LNCaP clone FGC (cell line): ENCODE measurements around the gene NUP214.
"Not testable (repeated sequence)": the region's sequence is repeated elsewhere in the genome, so short reads cannot be mapped to it uniquely, and the experiment has no call there.

Source experiments
- DNase-seq: peaks from one replicate; pipeline ENCODE4 v3.0.0-alpha.2; 2011; ENCODE audit warnings: low read depth
- H3K4me3 ChIP-seq: 2 replicates; pipeline ENCODE4 v1.5.1; 2011; ENCODE audit warnings: mild to moderate bottlenecking, low read depth, low read length, control low read depth
- TF ChIP-seq, protein P1 (sequence below): IDR thresholded peaks from 2 replicates; pipeline ENCODE4 v1.5.1; 2012; ENCODE audit warnings: mild to moderate bottlenecking; ENCODE audit not compliant: control insufficient read depth, insufficient read depth; ENCODE audit errors: extremely low read depth

NUP214 gene

GRCh38 chr9:131097948-131098278 lies 27.5 kb upstream of the NUP214 start:
- no peak overlapping the region for H3K4me3 ChIP-seq
- DNase-seq: no peak
- TF ChIP-seq, protein P1, sequence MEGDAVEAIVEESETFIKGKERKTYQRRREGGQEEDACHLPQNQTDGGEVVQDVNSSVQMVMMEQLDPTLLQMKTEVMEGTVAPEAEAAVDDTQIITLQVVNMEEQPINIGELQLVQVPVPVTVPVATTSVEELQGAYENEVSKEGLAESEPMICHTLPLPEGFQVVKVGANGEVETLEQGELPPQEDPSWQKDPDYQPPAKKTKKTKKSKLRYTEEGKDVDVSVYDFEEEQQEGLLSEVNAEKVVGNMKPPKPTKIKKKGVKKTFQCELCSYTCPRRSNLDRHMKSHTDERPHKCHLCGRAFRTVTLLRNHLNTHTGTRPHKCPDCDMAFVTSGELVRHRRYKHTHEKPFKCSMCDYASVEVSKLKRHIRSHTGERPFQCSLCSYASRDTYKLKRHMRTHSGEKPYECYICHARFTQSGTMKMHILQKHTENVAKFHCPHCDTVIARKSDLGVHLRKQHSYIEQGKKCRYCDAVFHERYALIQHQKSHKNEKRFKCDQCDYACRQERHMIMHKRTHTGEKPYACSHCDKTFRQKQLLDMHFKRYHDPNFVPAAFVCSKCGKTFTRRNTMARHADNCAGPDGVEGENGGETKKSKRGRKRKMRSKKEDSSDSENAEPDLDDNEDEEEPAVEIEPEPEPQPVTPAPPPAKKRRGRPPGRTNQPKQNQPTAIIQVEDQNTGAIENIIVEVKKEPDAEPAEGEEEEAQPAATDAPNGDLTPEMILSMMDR: no peak

GRCh38 chr9:131098391-131099101 lies 26.8 kb upstream of the NUP214 start:
- TF ChIP-seq, protein P1: no peak
- no peak for DNase-seq

GRCh38 chr9:131099102-131099606 lies 26.2 kb upstream of the NUP214 start:
- TF ChIP-seq, protein P1: no peak
- H3K4me3 ChIP-seq: no peak overlapping the region
- DNase-seq: no peak

More at GRCh38 chr9:131098391-131099101, 26.8 kb upstream of the NUP214 start:
- H3K4me3 ChIP-seq: no peak overlapping the region

- not testable (repeated sequence) for DNase-seq, H3K4me3 ChIP-seq
These were observed 25.5 kb upstream of the NUP214 start for GRCh38 chr9:131099845-131100244.

- TF ChIP-seq, protein P1: no peak
- DNase-seq: no peak
- no peak overlapping the region for H3K4me3 ChIP-seq
These were observed 24.9 kb upstream of the NUP214 start for GRCh38 chr9:131100445-131100844.

GRCh38 chr9:131101207-131101964 lies 24.0 kb upstream of the NUP214 start:
- no peak for DNase-seq
- TF ChIP-seq, protein P1: no peak
- no peak overlapping the region for H3K4me3 ChIP-seq

DNA sequence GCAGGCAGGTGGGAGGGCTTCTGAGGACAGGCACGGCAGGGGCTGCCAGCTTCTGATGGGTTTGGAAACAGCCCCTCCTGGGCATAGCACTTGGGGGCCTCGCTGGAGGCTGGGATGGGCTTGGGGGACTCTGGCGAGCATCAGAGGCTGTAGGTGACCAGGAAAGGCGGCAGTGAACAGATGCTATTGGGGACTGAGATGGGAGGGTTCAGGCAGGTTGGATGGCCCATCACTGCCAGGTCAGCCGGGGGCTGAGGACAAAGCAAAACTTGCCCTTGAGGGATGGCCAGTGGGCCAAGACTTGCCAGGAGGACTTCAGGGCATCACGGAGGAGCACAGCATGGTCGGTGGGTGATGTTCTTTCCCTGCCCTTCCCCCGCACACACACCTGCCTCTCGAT lies 22.4 kb upstream of the NUP214 start:
- H3K4me3 ChIP-seq: no peak overlapping the region
- no peak for DNase-seq
- TF ChIP-seq, protein P1: no peak
